Urothelium cell line (cell line): ENCODE results near the gene ZNF648.
A peak's percentile ranks its signal among the peaks of the same experiment; 100 is the strongest.
"Not testable (repeated sequence)": the region's sequence is repeated elsewhere in the genome, so short reads cannot be mapped to it uniquely, and the experiment has no call there.

Source experiments
- DNase-seq: peaks from one replicate; pipeline ENCODE4 v3.0.0; 2011; ENCODE audit warnings: low spot score, mixed read lengths
- FAIRE-seq: peaks from 2 replicates; lab custom pipeline; 2011; peaks lifted over from hg19 to GRCh38; lab: Jason Lieb, UNC

The ZNF648 gene

DNA sequence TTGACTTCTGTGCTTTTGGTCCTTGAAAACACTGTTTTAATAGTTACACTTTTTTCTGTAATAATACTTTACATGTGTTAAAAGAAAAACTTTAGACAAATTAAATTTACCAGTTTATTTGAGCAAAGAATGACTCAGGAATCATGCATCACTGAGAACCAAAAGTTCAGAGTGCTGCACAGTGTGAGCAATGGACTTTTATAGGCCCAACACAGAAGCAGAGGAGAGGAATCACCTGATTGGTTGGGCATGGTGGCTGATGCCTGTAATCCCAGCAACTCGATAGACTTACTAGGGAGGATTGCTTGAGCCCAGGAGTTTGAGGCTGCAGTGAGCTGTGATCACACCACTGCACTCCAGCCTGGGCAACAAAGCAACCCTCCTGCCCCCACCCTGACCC, 29.3 kb downstream of the ZNF648 start:
- no peak for FAIRE-seq

DNA sequence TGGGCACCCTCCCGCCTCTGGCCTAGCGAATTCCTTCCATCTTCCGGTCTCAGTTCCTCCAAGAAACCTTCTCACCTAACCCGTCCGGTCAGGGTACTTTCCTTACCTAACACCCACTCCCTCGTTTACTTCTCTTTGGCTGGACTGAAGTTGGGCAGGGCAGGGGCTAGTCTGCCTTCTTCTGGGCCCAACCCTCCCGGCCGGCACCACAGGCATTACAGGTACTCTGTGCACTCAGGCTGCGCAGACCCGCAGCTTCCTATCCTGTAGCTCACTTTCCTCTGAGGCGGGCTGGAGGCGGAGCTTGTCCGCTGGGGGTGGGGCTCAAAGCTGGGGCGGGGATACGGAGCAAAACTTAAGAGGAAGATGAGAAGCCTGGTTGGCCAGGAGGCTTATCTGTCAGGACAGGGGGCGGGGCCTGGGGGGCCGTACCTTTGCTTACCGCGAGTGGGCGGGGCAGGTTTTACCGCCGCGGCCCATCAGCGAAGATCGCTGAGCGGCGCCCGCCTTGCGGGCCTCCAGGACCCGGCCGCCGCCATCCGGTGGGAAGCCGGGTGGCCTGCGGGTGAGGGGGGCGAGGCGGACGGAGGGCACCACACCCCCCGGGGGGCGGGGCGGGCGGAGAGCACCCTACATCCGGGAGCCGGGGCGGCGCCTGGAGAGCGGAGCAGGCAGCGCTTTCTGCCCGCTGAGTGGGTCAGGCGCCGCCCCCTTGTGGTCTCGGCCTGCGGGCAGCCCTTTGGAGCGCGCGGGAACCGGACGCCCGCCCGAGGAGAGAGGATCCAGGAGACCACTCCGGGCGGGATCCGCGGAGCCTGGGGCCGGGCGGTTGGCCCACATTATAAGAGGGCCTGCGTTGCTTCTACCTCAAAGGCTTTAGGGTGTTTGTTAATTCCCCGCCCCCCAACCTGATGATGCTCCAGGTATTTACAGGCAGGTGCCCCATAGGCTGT, 31.9 kb downstream of the ZNF648 start:
- FAIRE-seq (peak; percentile 90), DNase-seq (peak; percentile 94)

More for the DNA sequence above, 29.3 kb downstream of the ZNF648 start:
- DNase-seq: no peak

DNA sequence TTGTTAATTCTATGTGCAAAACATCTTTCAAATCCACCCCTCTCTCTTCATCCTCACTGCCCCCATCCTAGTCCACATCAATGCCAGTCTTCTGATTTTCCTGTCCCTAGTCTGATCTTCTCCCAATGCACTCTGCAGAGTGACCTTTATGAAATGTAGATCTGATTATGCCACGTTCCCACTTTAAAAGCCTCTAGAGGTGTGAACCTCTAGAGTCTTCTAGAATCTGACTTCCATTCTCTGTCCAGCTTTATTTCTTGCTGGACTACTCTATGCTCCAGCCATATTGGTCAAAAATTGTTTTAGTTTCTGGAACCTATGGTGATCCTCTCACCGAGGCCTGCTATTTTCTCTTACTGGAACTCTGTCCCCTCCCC, 32.5 kb downstream of the ZNF648 start:
- FAIRE-seq: no peak

DNA sequence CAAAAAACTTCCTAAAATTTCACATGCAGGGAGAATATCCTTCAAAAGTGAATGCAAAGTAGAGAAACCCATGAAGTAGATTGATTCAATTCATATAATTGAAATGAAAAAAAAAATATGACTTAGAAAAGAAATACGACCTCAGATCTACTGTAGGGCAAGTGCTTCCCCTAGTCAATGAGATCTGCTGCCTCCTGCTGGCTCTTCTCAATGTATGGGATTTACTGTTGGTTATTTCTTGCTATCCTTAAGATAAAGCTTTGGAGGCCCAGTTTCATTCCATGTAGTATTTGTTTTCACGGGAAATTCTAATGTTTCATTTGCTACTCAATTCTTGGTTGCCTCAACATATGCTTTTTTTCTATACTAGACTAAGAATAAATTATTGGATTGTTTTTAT, 46.2 kb downstream of the ZNF648 start:
- FAIRE-seq (no peak), DNase-seq (no peak)

More for the DNA sequence above, 32.5 kb downstream of the ZNF648 start:
- no peak for DNase-seq

DNA sequence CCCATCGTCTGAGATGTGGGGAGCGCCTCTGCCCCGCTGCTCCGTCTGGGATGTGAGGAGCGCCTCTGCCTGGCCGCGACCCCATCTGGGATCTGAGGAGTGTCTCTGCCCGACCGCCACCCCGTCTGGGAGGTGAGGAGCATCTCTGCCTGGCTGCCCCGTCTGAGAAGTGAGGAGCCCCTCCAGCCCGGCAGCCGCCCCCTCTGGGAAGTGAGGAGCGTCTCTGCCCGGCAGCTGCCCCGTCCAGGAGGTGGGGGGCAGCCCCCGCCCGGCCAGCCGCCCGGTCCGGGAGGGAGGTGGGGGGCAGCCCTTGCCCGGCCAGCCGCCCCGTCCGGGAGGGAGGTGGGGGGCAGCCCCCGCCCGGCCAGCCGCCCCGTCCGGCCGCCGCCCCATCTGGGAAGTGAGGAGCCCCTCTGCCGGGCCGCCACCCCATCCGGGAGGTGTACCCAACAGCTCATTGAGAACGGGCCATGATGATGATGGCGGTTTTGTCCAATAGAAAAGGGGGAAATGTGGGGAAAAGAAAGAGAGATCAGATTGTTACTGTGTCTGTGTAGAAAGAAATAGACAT, 50.6 kb downstream of the ZNF648 start:
- FAIRE-seq, DNase-seq: not testable (repeated sequence)

GRCh38 chr1:182005398-182005797, 56.1 kb downstream of the ZNF648 start:
- FAIRE-seq: not testable (repeated sequence)

DNA sequence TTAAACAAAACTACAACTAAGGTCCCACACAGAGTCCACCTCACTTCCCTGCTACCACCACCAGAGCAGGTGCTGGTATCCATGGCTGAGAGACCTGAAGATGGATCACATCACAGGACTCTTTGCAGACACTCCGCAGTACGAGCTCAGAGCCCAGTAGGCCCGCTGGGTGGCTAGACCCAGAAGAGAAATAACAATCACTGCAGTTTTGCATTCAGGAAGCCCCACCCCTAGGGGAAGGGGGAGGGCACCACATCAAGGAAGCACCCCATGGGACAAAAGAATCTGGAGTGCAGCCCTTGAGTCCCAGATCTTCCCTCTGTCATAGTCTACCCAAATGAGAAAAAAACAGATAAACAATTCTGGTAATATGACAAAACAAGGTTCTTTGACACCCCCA, 56.9 kb downstream of the ZNF648 start:
- DNase-seq (no peak), FAIRE-seq (no peak)

More at GRCh38 chr1:182005398-182005797, 56.1 kb downstream of the ZNF648 start:
- not testable (repeated sequence) for DNase-seq
